WTC11 (cell line): ENCODE results near the gene C10orf71. TPM values are rescaled to one million over a fixed set of nuclear protein-coding genes. Genes with fewer than 3 reads are reported as not detected.

ENCODE experiments used
- ATAC-seq: fragments of 200-7000 bp; cut with Tn5 transposase; 2 replicates; pipeline ENCODE4 v1.10.0; 2021; ENCODE audit warnings: mild to moderate bottlenecking, moderate library complexity
- CTCF ChIA-PET: fragments of 300-600 bp; sonication (Branson Sonifier 250); formaldehyde crosslinking; loops from one replicate; lab custom pipeline; 2021; ENCODE audit warnings: antibody characterized with exemption; lab: Charles Lee
- POLR2A ChIA-PET: fragments of 350-600 bp; sonication (Branson Sonifier 250); formaldehyde crosslinking; loops from one replicate; lab custom pipeline; 2021; ENCODE audit warnings: antibody characterized with exemption; lab: Charles Lee
- DNase-seq: peaks from one replicate; pipeline ENCODE4 v3.0.0; 2021; ENCODE audit warnings: low spot score
- H3K27ac Mint-ChIP-seq: 2 replicates; pipeline ENCODE4 v1.8.0; 2021; ENCODE audit warnings: mixed read lengths
- H3K27me3 Mint-ChIP-seq: 2 replicates; pipeline ENCODE4 v1.8.0; 2021; ENCODE audit warnings: low read depth, mild to moderate bottlenecking, moderate library complexity, mixed read lengths
- H3K36me3 Mint-ChIP-seq: 2 replicates; pipeline ENCODE4 v1.8.0; 2021; ENCODE audit warnings: mixed read lengths
- H3K4me1 Mint-ChIP-seq: 2 replicates; pipeline ENCODE4 v1.8.0; 2022; ENCODE audit warnings: mixed read lengths
- H3K4me3 Mint-ChIP-seq: 2 replicates; pipeline ENCODE4 v1.8.0; 2021; ENCODE audit warnings: mild to moderate bottlenecking, moderate library complexity, mixed read lengths
- H3K9me3 Mint-ChIP-seq: 2 replicates; pipeline ENCODE4 v1.8.0; 2021; ENCODE audit warnings: mixed read lengths
- AR ChIP-seq: fragments of 250-450 bp; sonication (Bioruptor Pico); IDR thresholded peaks from 2 replicates; pipeline ENCODE4 v1.9.0; 2021; ENCODE audit warnings: mild to moderate bottlenecking
- ATF2 ChIP-seq: sonication (generic); formaldehyde crosslinking; IDR thresholded peaks from 2 replicates; pipeline ENCODE4 v1.8.1; 2022; ENCODE audit warnings: low read depth, missing genetic modification reagents, borderline replicate concordance
- CBFB ChIP-seq: sonication (generic); formaldehyde crosslinking; IDR thresholded peaks from 2 replicates; pipeline ENCODE4 v1.8.1; 2022; ENCODE audit warnings: mild to moderate bottlenecking, low read depth, missing genetic modification reagents
- CREM ChIP-seq: sonication (generic); formaldehyde crosslinking; IDR thresholded peaks from 2 replicates; pipeline ENCODE4 v1.8.1; 2022; ENCODE audit warnings: mild to moderate bottlenecking, missing genetic modification reagents, moderate library complexity
- E2F5 ChIP-seq: sonication (generic); formaldehyde crosslinking; IDR thresholded peaks from 2 replicates; pipeline ENCODE4 v1.8.1; 2022; ENCODE audit warnings: mild to moderate bottlenecking, moderate library complexity, missing genetic modification reagents
- FOXP4 ChIP-seq: sonication (generic); formaldehyde crosslinking; IDR thresholded peaks from 2 replicates; pipeline ENCODE4 v1.8.0; 2022; ENCODE audit warnings: mild to moderate bottlenecking, missing genetic modification reagents
- IRF2 ChIP-seq: sonication (generic); formaldehyde crosslinking; IDR thresholded peaks from 2 replicates; pipeline ENCODE4 v1.8.0; 2022; ENCODE audit warnings: low read depth, missing genetic modification reagents, borderline replicate concordance
- JAZF1 ChIP-seq: fragments of 250-450 bp; sonication (Bioruptor Pico); IDR thresholded peaks from 2 replicates; pipeline ENCODE4 v1.9.0; 2021; ENCODE audit warnings: moderate library complexity, mild to moderate bottlenecking, inconsistent platforms
- NFE2L1 ChIP-seq: sonication (generic); formaldehyde crosslinking; IDR thresholded peaks from 2 replicates; pipeline ENCODE4 v1.8.1; 2023; ENCODE audit warnings: missing genetic modification reagents
- NR2C2 ChIP-seq: sonication (generic); formaldehyde crosslinking; IDR thresholded peaks from 2 replicates; pipeline ENCODE4 v1.8.0; 2022; ENCODE audit warnings: mild to moderate bottlenecking, missing genetic modification reagents
- RELA ChIP-seq: sonication (generic); formaldehyde crosslinking; IDR thresholded peaks from 2 replicates; pipeline ENCODE4 v1.8.1; 2022; ENCODE audit warnings: missing genetic modification reagents, mild to moderate bottlenecking, borderline replicate concordance
- TEAD4 ChIP-seq: sonication (generic); formaldehyde crosslinking; IDR thresholded peaks from 2 replicates; pipeline ENCODE4 v1.8.0; 2022; ENCODE audit warnings: mild to moderate bottlenecking, missing genetic modification reagents
- USF2 ChIP-seq: sonication (generic); formaldehyde crosslinking; IDR thresholded peaks from 2 replicates; pipeline ENCODE4 v1.8.1; 2023; ENCODE audit warnings: mild to moderate bottlenecking, missing genetic modification reagents, moderate library complexity
- ZNF396 ChIP-seq: fragments of 250-450 bp; sonication (Bioruptor Pico); IDR thresholded peaks from 2 replicates; pipeline ENCODE4 v1.8.0; 2021; ENCODE audit warnings: mild to moderate bottlenecking, moderate library complexity, borderline replicate concordance
- ZNF423 ChIP-seq: fragments of 250-450 bp; sonication (Bioruptor Pico); IDR thresholded peaks from 2 replicates; pipeline ENCODE4 v2.1.2; 2022; ENCODE audit warnings: mild to moderate bottlenecking, moderate library complexity
- total RNA-seq: library from RNA; stranded (reverse); gene quantifications from 3 replicates; pipeline ENCODE4 v1.2.3, GENCODE V29; 2021
- TF ChIP-seq, protein P1 (sequence below): sonication (generic); formaldehyde crosslinking; conservative IDR thresholded peaks from 2 replicates; pipeline ENCODE4 v1.8.1; 2022; ENCODE audit warnings: mild to moderate bottlenecking, missing genetic modification reagents
- TF ChIP-seq, protein P2 (sequence below): sonication (generic); formaldehyde crosslinking; IDR thresholded peaks from 2 replicates; pipeline ENCODE4 v1.8.1; 2022; ENCODE audit warnings: missing genetic modification reagents, borderline replicate concordance
- TF ChIP-seq, protein P3 (sequence below): sonication (generic); formaldehyde crosslinking; IDR thresholded peaks from 2 replicates; pipeline ENCODE4 v1.8.1; 2022; ENCODE audit warnings: mild to moderate bottlenecking, missing genetic modification reagents, moderate library complexity, borderline replicate concordance
- TF ChIP-seq, protein P4 (sequence below): sonication (generic); formaldehyde crosslinking; IDR thresholded peaks from 2 replicates; pipeline ENCODE4 v1.8.1; 2022; ENCODE audit warnings: low read depth, mild to moderate bottlenecking, moderate library complexity, missing genetic modification reagents, borderline replicate concordance
- TF ChIP-seq, protein P5 (sequence below): fragments of 250-450 bp; sonication (Bioruptor Pico); IDR thresholded peaks from 2 replicates; pipeline ENCODE4 v1.8.0; 2021; ENCODE audit warnings: mild to moderate bottlenecking

The C10orf71 gene
- total RNA-seq, 1 experiment from 2014 or later = not detected

- no peak overlapping the region for H3K4me3 Mint-ChIP-seq
- H3K27me3 Mint-ChIP-seq = no peaks in the 10 kb centered on the region
- peaks cover 4% of the 10 kb centered on the region; the same call in 1 of the 2 replicates for H3K9me3 Mint-ChIP-seq
- ChIA-PET POLR2A (no interaction called here), CTCF (no interaction called here)
- no peaks in the 10 kb centered on the region for H3K4me1 Mint-ChIP-seq
- DNase-seq = no peak
- no peak overlapping the region for H3K27ac Mint-ChIP-seq
- TF ChIP-seq RELA (CRISPR knock-in tag) (no peak), TEAD4 (CRISPR knock-in tag) (no peak), USF2 (no peak), ZNF396 (CRISPR knock-in tag) (no peak), ATF2 (CRISPR knock-in tag) (no peak), FOXP4 (CRISPR knock-in tag) (no peak), E2F5 (no peak), ZNF423 (CRISPR knock-in tag) (no peak), CBFB (no peak), IRF2 (CRISPR knock-in tag) (no peak), NFE2L1 (CRISPR knock-in tag) (no peak), JAZF1 (CRISPR knock-in tag) (no peak), AR (CRISPR knock-in tag) (no peak), NR2C2 (CRISPR knock-in tag) (no peak), CREM (no peak)
- TF ChIP-seq, protein P1, sequence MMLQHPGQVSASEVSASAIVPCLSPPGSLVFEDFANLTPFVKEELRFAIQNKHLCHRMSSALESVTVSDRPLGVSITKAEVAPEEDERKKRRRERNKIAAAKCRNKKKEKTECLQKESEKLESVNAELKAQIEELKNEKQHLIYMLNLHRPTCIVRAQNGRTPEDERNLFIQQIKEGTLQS (CRISPR knock-in tag) = no peak
- TF ChIP-seq, protein P2, sequence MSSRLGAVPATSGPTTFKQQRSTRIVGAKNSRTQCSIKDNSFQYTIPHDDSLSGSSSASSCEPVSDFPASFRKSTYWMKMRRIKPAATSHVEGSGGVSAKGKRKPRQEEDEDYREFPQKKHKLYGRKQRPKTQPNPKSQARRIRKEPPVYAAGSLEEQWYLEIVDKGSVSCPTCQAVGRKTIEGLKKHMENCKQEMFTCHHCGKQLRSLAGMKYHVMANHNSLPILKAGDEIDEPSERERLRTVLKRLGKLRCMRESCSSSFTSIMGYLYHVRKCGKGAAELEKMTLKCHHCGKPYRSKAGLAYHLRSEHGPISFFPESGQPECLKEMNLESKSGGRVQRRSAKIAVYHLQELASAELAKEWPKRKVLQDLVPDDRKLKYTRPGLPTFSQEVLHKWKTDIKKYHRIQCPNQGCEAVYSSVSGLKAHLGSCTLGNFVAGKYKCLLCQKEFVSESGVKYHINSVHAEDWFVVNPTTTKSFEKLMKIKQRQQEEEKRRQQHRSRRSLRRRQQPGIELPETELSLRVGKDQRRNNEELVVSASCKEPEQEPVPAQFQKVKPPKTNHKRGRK (CRISPR knock-in tag) = no peak
- TF ChIP-seq, protein P3, sequence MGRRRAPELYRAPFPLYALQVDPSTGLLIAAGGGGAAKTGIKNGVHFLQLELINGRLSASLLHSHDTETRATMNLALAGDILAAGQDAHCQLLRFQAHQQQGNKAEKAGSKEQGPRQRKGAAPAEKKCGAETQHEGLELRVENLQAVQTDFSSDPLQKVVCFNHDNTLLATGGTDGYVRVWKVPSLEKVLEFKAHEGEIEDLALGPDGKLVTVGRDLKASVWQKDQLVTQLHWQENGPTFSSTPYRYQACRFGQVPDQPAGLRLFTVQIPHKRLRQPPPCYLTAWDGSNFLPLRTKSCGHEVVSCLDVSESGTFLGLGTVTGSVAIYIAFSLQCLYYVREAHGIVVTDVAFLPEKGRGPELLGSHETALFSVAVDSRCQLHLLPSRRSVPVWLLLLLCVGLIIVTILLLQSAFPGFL = no peak
- TF ChIP-seq, protein P4, sequence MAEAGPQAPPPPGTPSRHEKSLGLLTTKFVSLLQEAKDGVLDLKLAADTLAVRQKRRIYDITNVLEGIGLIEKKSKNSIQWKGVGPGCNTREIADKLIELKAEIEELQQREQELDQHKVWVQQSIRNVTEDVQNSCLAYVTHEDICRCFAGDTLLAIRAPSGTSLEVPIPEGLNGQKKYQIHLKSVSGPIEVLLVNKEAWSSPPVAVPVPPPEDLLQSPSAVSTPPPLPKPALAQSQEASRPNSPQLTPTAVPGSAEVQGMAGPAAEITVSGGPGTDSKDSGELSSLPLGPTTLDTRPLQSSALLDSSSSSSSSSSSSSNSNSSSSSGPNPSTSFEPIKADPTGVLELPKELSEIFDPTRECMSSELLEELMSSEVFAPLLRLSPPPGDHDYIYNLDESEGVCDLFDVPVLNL (CRISPR knock-in tag) = no peak
- TF ChIP-seq, protein P5, sequence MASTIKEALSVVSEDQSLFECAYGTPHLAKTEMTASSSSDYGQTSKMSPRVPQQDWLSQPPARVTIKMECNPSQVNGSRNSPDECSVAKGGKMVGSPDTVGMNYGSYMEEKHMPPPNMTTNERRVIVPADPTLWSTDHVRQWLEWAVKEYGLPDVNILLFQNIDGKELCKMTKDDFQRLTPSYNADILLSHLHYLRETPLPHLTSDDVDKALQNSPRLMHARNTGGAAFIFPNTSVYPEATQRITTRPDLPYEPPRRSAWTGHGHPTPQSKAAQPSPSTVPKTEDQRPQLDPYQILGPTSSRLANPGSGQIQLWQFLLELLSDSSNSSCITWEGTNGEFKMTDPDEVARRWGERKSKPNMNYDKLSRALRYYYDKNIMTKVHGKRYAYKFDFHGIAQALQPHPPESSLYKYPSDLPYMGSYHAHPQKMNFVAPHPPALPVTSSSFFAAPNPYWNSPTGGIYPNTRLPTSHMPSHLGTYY (CRISPR knock-in tag) = no peak
- H3K36me3 Mint-ChIP-seq = no peaks in the 10 kb centered on the region
- ATAC-seq = no peak
Observed at GRCh38 chr10:49283491-49283890, 15.5 kb upstream of the C10orf71 start.
